Retina (tissue), 1 donor: ENCODE measurements around the gene EPOP.
A peak's percentile ranks its signal among the peaks of the same experiment; 100 is the strongest.

Source experiments
- DNase-seq: peaks from one replicate; pipeline ENCODE4 v3.0.0-alpha.2; 2016

The EPOP gene

GRCh38 chr17:38674749-38675615 lies at the start of gene EPOP:
EPOP (minus strand) TSS chr17:38674957; CDS start chr17:38674495, 462 bp downstream.
- DNase-seq, result peak; percentile 85

GRCh38 chr17:38721802-38722201 lies 47.0 kb upstream of the EPOP start:
- DNase-seq, result no peak

- DNase-seq, result no peak
These were observed 46.2 kb upstream of the EPOP start for GRCh38 chr17:38720941-38721340.

GRCh38 chr17:38719943-38720641 lies 45.3 kb upstream of the EPOP start:
- no peak for DNase-seq

GRCh38 chr17:38719289-38719942 lies 44.7 kb upstream of the EPOP start:
- no peak for DNase-seq

- DNase-seq, result no peak
These were observed 42.5 kb upstream of the EPOP start for GRCh38 chr17:38717139-38717745.

GRCh38 chr17:38716368-38717005 lies 41.7 kb upstream of the EPOP start:
- DNase-seq, result no peak

GRCh38 chr17:38715216-38715943 lies 40.6 kb upstream of the EPOP start:
- DNase-seq, result no peak

- no peak for DNase-seq
These were observed 38.8 kb upstream of the EPOP start for GRCh38 chr17:38713456-38714075.

GRCh38 chr17:38712593-38712992 lies 37.8 kb upstream of the EPOP start:
- DNase-seq, result no peak

GRCh38 chr17:38711792-38712571 lies 37.2 kb upstream of the EPOP start:
- no peak for DNase-seq

- no peak for DNase-seq
These were observed 36.2 kb upstream of the EPOP start for GRCh38 chr17:38710985-38711384.

- DNase-seq, result no peak
These were observed 35.8 kb upstream of the EPOP start for GRCh38 chr17:38710604-38710962.

- no peak for DNase-seq
These were observed 35.3 kb upstream of the EPOP start for GRCh38 chr17:38709864-38710603.

- no peak for DNase-seq
These were observed 34.5 kb upstream of the EPOP start for GRCh38 chr17:38709104-38709820.

GRCh38 chr17:38707678-38708351 lies 33.1 kb upstream of the EPOP start:
- no peak for DNase-seq

GRCh38 chr17:38706505-38707216 lies 31.9 kb upstream of the EPOP start:
- DNase-seq, result peak; percentile 28
